HCT116 (cell line): Measurements from ENCODE around the gene SCAI. TPM values are rescaled to one million over a fixed set of nuclear protein-coding genes. Genes with fewer than 3 reads are reported as not detected.

Experiments used
- ATAC-seq: fragments of 200-7000 bp; cut with Tn5 transposase; 2 replicates; pipeline ENCODE4 v1.9.1; 2020; ENCODE audit warnings: mild to moderate bottlenecking, moderate library complexity
- BruUV-seq: library from RNA; stranded (reverse); fragments of 400-500 nt; replicated peaks from 2 replicates; lab custom pipeline; 2021; lab: Mats Ljungman, UMichigan
- CTCF ChIA-PET: fragments of 300-600 bp; sonication (Branson Sonifier 250); formaldehyde crosslinking; loops from one replicate; lab custom pipeline; 2021; ENCODE audit warnings: antibody characterized with exemption; lab: Charles Lee
- POLR2A ChIA-PET: fragments of 300-600, 350-600 bp; sonication (Branson Sonifier 250); formaldehyde crosslinking; loops from one replicate; lab custom pipeline; 2021; ENCODE audit warnings: antibody characterized with exemption; lab: Charles Lee
- RAD21 ChIA-PET, 2 experiments: fragments of 300-600 bp; sonication (Branson Sonifier 250); formaldehyde crosslinking; loops; one replicate each; lab custom pipeline; 2023; ENCODE audit warnings: low total read pairs in 2 of 2; ENCODE audit not compliant: uncharacterized antibody in 2 of 2, unreplicated experiment in 2 of 2, low non-redundant PET in 1 of 2; lab: Charles Lee
- DNase-seq: peaks from one replicate; pipeline ENCODE4 v3.0.0-alpha.2; 2010; ENCODE audit warnings: low read depth, low spot score
- H2AFZ ChIP-seq: fragments of 200-600 bp; shearing (Covaris generic), sonication (generic); 2 replicates; pipeline ENCODE4 v1.6.1; 2017; ENCODE audit warnings: low read depth, mixed run types, mixed read lengths, antibody characterized with exemption, low read length; ENCODE audit not compliant: poor library complexity, severe bottlenecking
- H3K27ac ChIP-seq: 2 replicates; pipeline ENCODE4 v1.5.1; 2012; ENCODE audit warnings: low read depth, low read length
- H3K27me3 ChIP-seq: fragments of 200-600 bp; sonication (generic); 2 replicates; pipeline ENCODE4 v1.6.1; 2016; ENCODE audit warnings: mixed run types, low read length, mixed read lengths; ENCODE audit not compliant: insufficient read depth
- H3K36me3 ChIP-seq, 2 experiments: fragments of 200-500 bp in 1 of 2; fragments of 200-600 bp in 1 of 2; sonication (Bioruptor generic) in 1 of 2; sonication (generic) in 1 of 2; 2 replicates each; pipeline versions ENCODE4 v1.5.1 to v1.6.1; 2014 to 2016; ENCODE audit warnings: low read length in 2 of 2, inconsistent platforms in 1 of 2, mixed read lengths in 1 of 2, mixed run types in 1 of 2; ENCODE audit not compliant: insufficient read depth in 2 of 2, control insufficient read depth in 1 of 2
- H3K4me1 ChIP-seq, 2 experiments: fragments of 200-600 bp in 1 of 2; sonication (generic) in 1 of 2; 2 replicates each; pipeline versions ENCODE4 v1.5.1 to v1.6.1; 2012 to 2017; ENCODE audit warnings: low read length in 2 of 2, inconsistent platforms in 1 of 2, mild to moderate bottlenecking in 1 of 2, mixed read lengths in 1 of 2, mixed run types in 1 of 2, moderate library complexity in 1 of 2; ENCODE audit not compliant: insufficient read depth in 2 of 2, control insufficient read depth in 1 of 2
- H3K4me2 ChIP-seq: fragments of 200-600 bp; sonication (generic); 2 replicates; pipeline ENCODE4 v1.6.1; 2017; ENCODE audit warnings: mixed run types, low read length, mixed read lengths
- H3K4me3 ChIP-seq, 2 experiments: fragments of 200-600 bp in 1 of 2; sonication (generic) in 1 of 2; replicated peaks in 1 of 2; 2 replicates each; pipeline ENCODE4 v1.5.1; 2011 to 2016; ENCODE audit warnings: low read length in 2 of 2, control low read depth in 1 of 2, low read depth in 1 of 2, mild to moderate bottlenecking in 1 of 2, mixed read lengths in 1 of 2, mixed run types in 1 of 2
- H3K79me2 ChIP-seq: fragments of 200-600 bp; sonication (generic); 2 replicates; pipeline ENCODE4 v1.6.1; 2017; ENCODE audit warnings: mild to moderate bottlenecking, mixed run types, low read length, moderate library complexity, mixed read lengths; ENCODE audit not compliant: insufficient read depth
- H3K9ac ChIP-seq: fragments of 200-600 bp; sonication (generic); 2 replicates; pipeline ENCODE4 v1.6.1; 2016; ENCODE audit warnings: low read length, mixed read lengths
- H3K9me2 ChIP-seq: fragments of 200-600 bp; sonication (generic), shearing (Covaris generic); 2 replicates; pipeline ENCODE4 v1.6.1; 2017; ENCODE audit warnings: mixed run types, mild to moderate bottlenecking, moderate library complexity; ENCODE audit not compliant: insufficient read depth
- H3K9me3 ChIP-seq, 2 experiments: fragments of 200-500 bp in 1 of 2; fragments of 200-600 bp in 1 of 2; sonication (Bioruptor generic) in 1 of 2; sonication (generic) in 1 of 2; 2 replicates each; pipeline ENCODE4 v1.6.1; 2014 to 2017; ENCODE audit warnings: low read length in 2 of 2, mixed read lengths in 2 of 2, inconsistent platforms in 1 of 2, low read depth in 1 of 2, mild to moderate bottlenecking in 1 of 2, mixed run types in 1 of 2, moderate library complexity in 1 of 2; ENCODE audit not compliant: control insufficient read depth in 1 of 2, insufficient read depth in 1 of 2
- H4K20me1 ChIP-seq: fragments of 200-600 bp; sonication (generic), shearing (Covaris generic); 2 replicates; pipeline ENCODE4 v1.6.1; 2017; ENCODE audit warnings: mixed run types, mild to moderate bottlenecking, moderate library complexity; ENCODE audit not compliant: insufficient read depth
- CEBPB ChIP-seq: IDR thresholded peaks from 2 replicates; pipeline ENCODE4 v1.6.1; 2012; ENCODE audit warnings: low read depth
- CTCF ChIP-seq, 3 experiments: fragments of 200-600 bp in 1 of 3; sonication (generic) in 1 of 3; IDR thresholded peaks in 2 of 3; conservative IDR thresholded peaks in 1 of 3; 2 replicates each; pipeline ENCODE4 v1.5.1; 2012 to 2017; ENCODE audit warnings: low read depth in 2 of 3, low read length in 2 of 3, antibody characterized with exemption in 1 of 3, borderline replicate concordance in 1 of 3, control low read depth in 1 of 3, mild to moderate bottlenecking in 1 of 3, mixed read lengths in 1 of 3, mixed run types in 1 of 3, moderate library complexity in 1 of 3; ENCODE audit not compliant: insufficient read depth in 1 of 3
- EGR1 ChIP-seq: IDR thresholded peaks from 2 replicates; pipeline ENCODE4 v1.6.1; 2012; ENCODE audit warnings: low read depth
- ELF1 ChIP-seq: IDR thresholded peaks from 2 replicates; pipeline ENCODE4 v1.6.1; 2012; ENCODE audit warnings: low read depth, borderline replicate concordance
- EZH2 ChIP-seq: fragments of 200-600 bp; sonication (generic); IDR thresholded peaks from 2 replicates; pipeline ENCODE4 v1.6.1; 2017; ENCODE audit warnings: antibody characterized with exemption, mixed run types
- EZH2phosphoT487 ChIP-seq: fragments of 200-600 bp; IDR thresholded peaks from 2 replicates; pipeline ENCODE4 v1.6.1; 2018; ENCODE audit warnings: antibody characterized with exemption, borderline replicate concordance
- FOSL1 ChIP-seq: IDR thresholded peaks from 2 replicates; pipeline ENCODE4 v1.6.1; 2012; ENCODE audit warnings: low read depth
- JUND ChIP-seq: IDR thresholded peaks from 2 replicates; pipeline ENCODE4 v1.6.1; 2012
- POLR2A ChIP-seq: IDR thresholded peaks from 2 replicates; pipeline ENCODE4 v1.7.0; 2011; ENCODE audit warnings: borderline replicate concordance; ENCODE audit not compliant: insufficient read depth, insufficient read length; ENCODE audit errors: extremely low read depth
- POLR2AphosphoS5 ChIP-seq: IDR thresholded peaks from 2 replicates; pipeline ENCODE4 v1.6.1; 2011; ENCODE audit warnings: mild to moderate bottlenecking, low read depth, low read length, moderate library complexity
- RAD21 ChIP-seq: IDR thresholded peaks from 2 replicates; pipeline ENCODE4 v1.6.1; 2012; ENCODE audit warnings: low read depth, mild to moderate bottlenecking
- SP1 ChIP-seq: IDR thresholded peaks from 2 replicates; pipeline ENCODE4 v1.6.1; 2012; ENCODE audit warnings: low read depth
- SRF ChIP-seq: IDR thresholded peaks from 2 replicates; pipeline ENCODE4 v1.6.1; 2012; ENCODE audit warnings: low read depth
- TCF7L2 ChIP-seq: IDR thresholded peaks from 2 replicates; pipeline ENCODE4 v1.7.0; 2011; ENCODE audit warnings: borderline replicate concordance, inconsistent platforms; ENCODE audit not compliant: insufficient read depth, insufficient read length; ENCODE audit errors: extremely low read depth
- YY1 ChIP-seq: IDR thresholded peaks from 2 replicates; pipeline ENCODE4 v1.6.1; 2011; ENCODE audit warnings: low read length, low read depth, moderate library complexity, mild to moderate bottlenecking; ENCODE audit not compliant: insufficient replicate concordance; ENCODE audit errors: extremely low read depth
- ZFX ChIP-seq: fragments of 450-650 bp; IDR thresholded peaks from 2 replicates; pipeline ENCODE4 v1.6.1; 2017
- ZNF274 ChIP-seq: fragments of 200-500 bp; sonication (Bioruptor generic); IDR thresholded peaks from 2 replicates; pipeline ENCODE4 v1.6.1; 2014; ENCODE audit warnings: mild to moderate bottlenecking, low read depth, low read length, inconsistent platforms
- intact Hi-C: fragments of 100-400 bp; cut with micrococcal nuclease; formaldehyde crosslinking; loops from 2 replicates; pipeline ENCODE4 v1.10.0; 2022
- total RNA-seq: library from RNA; stranded (reverse); gene quantifications from one replicate; pipeline ENCODE4 v1.2.1, GENCODE V29; 2021; ENCODE audit not compliant: unreplicated experiment
- TF ChIP-seq, protein P1 (sequence below): IDR thresholded peaks from 2 replicates; pipeline ENCODE4 v1.6.1; 2012

Gene SCAI
- total RNA-seq, 1 experiment from 2014 or later, result 14.0 TPM

GRCh38 chr9:125150349-125151245 lies 7.3 kb upstream of the SCAI start:
- Histone ChIP-seq H3K79me2 (no peaks in the 10 kb centered on the region; the same call in 1 of the 2 replicates), H3K9me3 (no peaks in the 10 kb centered on the region), H3K9ac (no peak overlapping the region), H4K20me1 (no peaks in the 10 kb centered on the region), H3K27ac (no peak overlapping the region), H3K4me3 (no peak overlapping the region), H3K4me1 (no peaks in the 10 kb centered on the region), H2AFZ (no peak overlapping the region), H3K9me2 (no peaks in the 10 kb centered on the region), H3K27me3 (no peaks in the 10 kb centered on the region), H3K4me2 (no peak overlapping the region), H3K36me3 (peaks cover 19 to 20% of the 10 kb centered on the region in 2 experiments; a peak in 3 of 4 replicates)
- ChIA-PET CTCF (no interaction called here), POLR2A (no interaction called here), RAD21 (no interaction called here)
- TF ChIP-seq EGR1, result no peak
- no peak for TF ChIP-seq CEBPB
- no peak for TF ChIP-seq RAD21
- TF ChIP-seq ZNF274, result no peak
- TF ChIP-seq ZFX, result no peak
- TF ChIP-seq FOSL1, result no peak
- TF ChIP-seq SP1, result no peak
- TF ChIP-seq EZH2phosphoT487, result no peak
- TF ChIP-seq, protein P1, sequence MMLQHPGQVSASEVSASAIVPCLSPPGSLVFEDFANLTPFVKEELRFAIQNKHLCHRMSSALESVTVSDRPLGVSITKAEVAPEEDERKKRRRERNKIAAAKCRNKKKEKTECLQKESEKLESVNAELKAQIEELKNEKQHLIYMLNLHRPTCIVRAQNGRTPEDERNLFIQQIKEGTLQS, result no peak
- BruUV-seq, result no TSS peak
- no peak for ATAC-seq
- DNase-seq, result no peak
- intact Hi-C loops, result no loop called here

GRCh38 chr9:125147401-125147951 lies 4.1 kb upstream of the SCAI start:
- DNase-seq (no peak), ATAC-seq (no peak)
- Histone ChIP-seq H3K4me2 (no peak overlapping the region), H3K4me1 (peaks cover 3 to 8% of the 10 kb centered on the region in 2 experiments; a peak in 3 of 4 replicates), H3K4me3 (no peak overlapping the region), H4K20me1 (no peaks in the 10 kb centered on the region; the same call in 1 of the 2 replicates), H3K36me3 (peaks cover 9 to 13% of the 10 kb centered on the region in 2 experiments; a peak in 2 of 4 replicates), H2AFZ (no peak overlapping the region), H3K79me2 (0 out of 2 replicates have a peak, but pooled peaks cover under 1% of the 10 kb centered on the region), H3K9me3 (no peaks in the 10 kb centered on the region), H3K9ac (no peak overlapping the region), H3K9me2 (no peaks in the 10 kb centered on the region), H3K27ac (no peak overlapping the region), H3K27me3 (no peaks in the 10 kb centered on the region)
- ChIA-PET CTCF (no interaction called here), POLR2A (no interaction called here), RAD21 (no interaction called here)
- intact Hi-C loops, result no loop called here
- no TSS peak for BruUV-seq
- TF ChIP-seq FOSL1 (no peak), POLR2A (no peak), POLR2AphosphoS5 (no peak), TCF7L2 (no peak), SP1 (no peak), CTCF (IDR thresholded peaks at IDR 0.05 in 2 of 3, conservative IDR thresholded peaks at IDR 0.05 in 1 of 3; ENCODE audit: borderline replicate concordance in 1 of 3, insufficient read depth in 1 of 3, low read depth in 2 of 3, low read length in 2 of 3) (no peak), SRF (no peak), YY1 (no peak), EZH2phosphoT487 (no peak), RAD21 (no peak), ZNF274 (no peak), JUND (no peak), EZH2 (no peak), EGR1 (no peak), ZFX (no peak), ELF1 (no peak)
